Measurements from ENCODE around the gene KIF2A. TPM values are rescaled to one million over a fixed set of nuclear protein-coding genes. Genes with fewer than 3 reads are reported as not detected.

Gene KIF2A
- total RNA-seq, 1 donor from 2014 or later, result 23.4 TPM

- no peak overlapping the region for H3K4me3 ChIP-seq
- H3K4me1 ChIP-seq, result peaks cover 11% of the 10 kb centered on the region
- H3K9me3 ChIP-seq, result no peaks in the 10 kb centered on the region
- H3K27me3 ChIP-seq, result no peaks in the 10 kb centered on the region
- no peak for TF ChIP-seq CTCF (IDR thresholded peaks at IDR 0.05)
- no peak overlapping the region for H3K27ac ChIP-seq
- no peak for DNase-seq
- H3K36me3 ChIP-seq, result no peaks in the 10 kb centered on the region
- no peak for ATAC-seq
- intact Hi-C loops (cut with DNase I), result no loop called here
Measured at GRCh38 chr5:62310426-62311143, 4.6 kb downstream of the KIF2A start.

DNA sequence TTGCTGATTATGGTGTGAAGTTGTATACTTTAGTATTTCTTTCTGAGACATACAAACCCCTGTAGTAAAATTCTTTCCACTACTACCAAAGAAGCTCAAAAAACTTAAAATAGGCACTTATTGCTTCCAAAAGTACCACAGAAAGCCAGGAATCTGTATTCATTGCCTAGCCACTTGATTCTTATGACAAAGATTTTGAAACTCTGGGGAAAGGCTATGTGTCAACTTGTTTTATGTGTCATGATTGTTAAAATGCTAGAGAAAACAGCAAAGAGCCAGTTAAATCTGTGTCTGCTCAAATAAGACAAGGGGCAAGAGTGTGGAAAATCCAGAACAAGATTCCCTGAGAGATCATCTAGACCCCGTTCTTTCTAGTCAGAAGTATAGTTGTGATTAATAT, 6.0 kb downstream of the KIF2A start:
- Histone ChIP-seq H3K27me3 (no peaks in the 10 kb centered on the region), H3K36me3 (no peaks in the 10 kb centered on the region), H3K9me3 (no peaks in the 10 kb centered on the region), H3K4me3 (no peak overlapping the region), H3K27ac (no peak overlapping the region), H3K4me1 (peaks cover 11% of the 10 kb centered on the region)
- ATAC-seq (no peak), DNase-seq (no peak)
- intact Hi-C loops (cut with DNase I), result no loop called here
- no peak for TF ChIP-seq CTCF (IDR thresholded peaks at IDR 0.05)

- H3K9me3 ChIP-seq, result no peaks in the 10 kb centered on the region
- no peaks in the 10 kb centered on the region for H3K36me3 ChIP-seq
- ATAC-seq (no peak), DNase-seq (no peak)
- peaks cover 7% of the 10 kb centered on the region for H3K4me1 ChIP-seq
- no peak overlapping the region for H3K27ac ChIP-seq
- no peak for TF ChIP-seq CTCF (IDR thresholded peaks at IDR 0.05)
- intact Hi-C loops (cut with DNase I), result no loop called here
- H3K4me3 ChIP-seq, result no peak overlapping the region
- H3K27me3 ChIP-seq, result no peaks in the 10 kb centered on the region
Measured at GRCh38 chr5:62312674-62313073, 6.7 kb downstream of the KIF2A start.

- Histone ChIP-seq H3K4me1 (no peaks in the 10 kb centered on the region), H3K4me3 (no peak overlapping the region), H3K27me3 (no peaks in the 10 kb centered on the region), H3K9me3 (no peaks in the 10 kb centered on the region), H3K36me3 (no peaks in the 10 kb centered on the region), H3K27ac (no peak overlapping the region)
- no peak for ATAC-seq
- intact Hi-C loops (cut with DNase I), result no loop called here
- TF ChIP-seq CTCF (IDR thresholded peaks at IDR 0.05), result no peak
- no peak for DNase-seq
Measured at GRCh38 chr5:62314213-62314830, 8.3 kb downstream of the KIF2A start.

DNA sequence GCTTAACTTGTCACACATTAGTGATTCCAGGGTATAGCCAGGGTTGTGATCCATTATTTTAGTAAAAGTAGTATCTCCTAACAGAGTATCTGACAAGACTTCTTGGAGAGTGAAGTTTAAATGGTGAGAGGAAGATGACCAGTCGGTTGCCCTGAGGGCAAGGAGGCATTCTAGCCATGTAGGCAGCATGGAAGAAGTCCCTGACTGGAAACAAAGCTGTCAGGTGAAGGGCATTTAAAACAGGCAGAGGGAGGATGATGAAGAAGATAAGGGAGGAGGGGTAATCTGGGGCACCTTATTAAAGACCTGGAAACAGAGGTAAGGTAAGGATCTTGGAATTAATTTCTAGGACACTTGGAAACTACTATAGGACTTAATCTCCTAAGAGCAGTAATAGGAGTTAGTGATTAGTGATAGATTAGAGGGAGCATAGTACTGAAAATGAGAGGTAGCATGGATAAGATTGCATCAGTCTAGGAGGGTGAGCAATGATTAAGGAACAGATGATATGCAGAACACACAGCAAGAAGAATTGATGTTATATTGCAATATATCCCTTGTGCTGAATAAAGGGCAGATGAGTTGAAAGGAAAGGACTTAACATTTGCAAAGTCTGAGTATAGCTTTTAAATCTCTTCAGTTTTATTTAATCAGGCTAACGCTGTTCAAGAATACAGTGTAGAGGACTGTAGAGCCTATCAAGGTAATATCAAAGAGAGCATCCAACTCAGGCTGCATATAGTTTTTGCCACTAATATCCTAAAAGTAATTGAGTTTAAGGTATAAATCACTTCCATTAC, 9.6 kb downstream of the KIF2A start:
- no peak for TF ChIP-seq CTCF (IDR thresholded peaks at IDR 0.05)
- H3K36me3 ChIP-seq, result no peaks in the 10 kb centered on the region
- ATAC-seq, result no peak
- H3K4me3 ChIP-seq, result no peak overlapping the region
- no peaks in the 10 kb centered on the region for H3K27me3 ChIP-seq
- no peak for DNase-seq
- no peaks in the 10 kb centered on the region for H3K4me1 ChIP-seq
- intact Hi-C loops (cut with DNase I), result no loop called here
- H3K9me3 ChIP-seq, result no peaks in the 10 kb centered on the region
- H3K27ac ChIP-seq, result no peak overlapping the region

All from upper lobe of right lung (tissue), 1 donor.